Fibroblast of pulmonary artery (primary cell): Measurements from ENCODE around the gene PNMA1.

Experiments used
- DNase-seq: peaks from one replicate; pipeline ENCODE4 v3.0.0-alpha.2; 2010; ENCODE audit warnings: low read depth
- H3K4me3 ChIP-seq: replicated peaks from 2 replicates; pipeline ENCODE4 v1.5.1; 2011; ENCODE audit warnings: low read depth, mild to moderate bottlenecking, control low read depth, low read length, moderate library complexity
- CTCF ChIP-seq: IDR thresholded peaks from 2 replicates; pipeline ENCODE4 v1.5.1; 2011; ENCODE audit warnings: mild to moderate bottlenecking, control low read depth, low read length, inconsistent platforms; ENCODE audit errors: missing control alignments

The PNMA1 gene

GRCh38 chr14:73665130-73665529, 49.1 kb downstream of the PNMA1 start:
- TF ChIP-seq CTCF, result no peak
- no peak overlapping the region for H3K4me3 ChIP-seq
- DNase-seq, result no peak

- no peak for DNase-seq
- H3K4me3 ChIP-seq, result no peak overlapping the region
- no peak for TF ChIP-seq CTCF
These were observed 50.5 kb downstream of the PNMA1 start for GRCh38 chr14:73663548-73664212.

- no peak overlapping the region for H3K4me3 ChIP-seq
- DNase-seq, result peak; percentile 91
- peak; percentile 74 for TF ChIP-seq CTCF
These were observed 51.7 kb downstream of the PNMA1 start for GRCh38 chr14:73662487-73662943.

- TF ChIP-seq CTCF, result no peak
- no peak for DNase-seq
These were observed 52.3 kb downstream of the PNMA1 start for GRCh38 chr14:73661872-73662271.

More at GRCh38 chr14:73661872-73662271, 52.3 kb downstream of the PNMA1 start:
- no peak overlapping the region for H3K4me3 ChIP-seq
